ENCODE data around the gene CHCHD3. TPM values are rescaled to one million over a fixed set of nuclear protein-coding genes. Genes with fewer than 3 reads are reported as not detected.

The CHCHD3 gene
- total RNA-seq, 1 experiment from 2014 or later = 102 TPM

- no peak overlapping the region for H3K4me3 Mint-ChIP-seq (ENCODE audit: unreplicated experiment)
- peaks cover 9% of the 10 kb centered on the region for H3K4me1 Mint-ChIP-seq (ENCODE audit: low read depth, unreplicated experiment)
- no peaks in the 10 kb centered on the region for H3K9me3 Mint-ChIP-seq (ENCODE audit: unreplicated experiment)
- Histone ChIP-seq H3K27me3 (replicated peaks; ENCODE audit: control insufficient read depth, insufficient read depth, low read length) (no peaks in the 10 kb centered on the region), H3K4me1 (0 out of 2 replicates have a peak, but pooled peaks cover 5% of the 10 kb centered on the region), H3K4me3 (ENCODE audit: low read depth, low read length) (no peak overlapping the region), H3K36me3 (ENCODE audit: control insufficient read depth, insufficient read depth, low read length) (no peaks in the 10 kb centered on the region), H3K9me3 (no peaks in the 10 kb centered on the region)
- intact Hi-C loops (cut with micrococcal nuclease; ENCODE audit: unreplicated experiment) = no loop called here
- H3K36me3 Mint-ChIP-seq (ENCODE audit: insufficient read depth, unreplicated experiment) = no peaks in the 10 kb centered on the region
- TF ChIP-seq CTCF (IDR thresholded peaks at IDR 0.05; ENCODE audit: insufficient read depth in 1 of 2, low read depth in 1 of 2, low read length in 1 of 2, severe bottlenecking in 1 of 2, unreplicated experiment in 1 of 2) = no peak
- no peaks in the 10 kb centered on the region for H3K27me3 Mint-ChIP-seq (ENCODE audit: insufficient read depth, unreplicated experiment)
- ChIA-PET POLR2A (no interaction called here), CTCF (no interaction called here)
- H3K27ac Mint-ChIP-seq (ENCODE audit: unreplicated experiment) = no peak overlapping the region
- BruUV-seq (replicated peaks) = no TSS peak
- no peak for DNase-seq
Measured at GRCh38 chr7:132966754-132967469, 115.0 kb downstream of the CHCHD3 start.

GRCh38 chr7:132965951-132966350, 115.9 kb downstream of the CHCHD3 start:
- H3K4me3 Mint-ChIP-seq (ENCODE audit: unreplicated experiment) = no peak overlapping the region
- Histone ChIP-seq H3K9me3 (no peaks in the 10 kb centered on the region), H3K4me3 (ENCODE audit: low read depth, low read length) (no peak overlapping the region), H3K4me1 (0 out of 2 replicates have a peak, but pooled peaks cover 5% of the 10 kb centered on the region), H3K27me3 (replicated peaks; ENCODE audit: control insufficient read depth, insufficient read depth, low read length) (no peaks in the 10 kb centered on the region), H3K36me3 (ENCODE audit: control insufficient read depth, insufficient read depth, low read length) (no peaks in the 10 kb centered on the region)
- no peaks in the 10 kb centered on the region for H3K36me3 Mint-ChIP-seq (ENCODE audit: insufficient read depth, unreplicated experiment)
- no peak for TF ChIP-seq CTCF (IDR thresholded peaks at IDR 0.05; ENCODE audit: insufficient read depth in 1 of 2, low read depth in 1 of 2, low read length in 1 of 2, severe bottlenecking in 1 of 2, unreplicated experiment in 1 of 2)
- ChIA-PET CTCF (no interaction called here), POLR2A (no interaction called here)
- peaks cover 9% of the 10 kb centered on the region for H3K4me1 Mint-ChIP-seq (ENCODE audit: low read depth, unreplicated experiment)
- no TSS peak for BruUV-seq (replicated peaks)
- intact Hi-C loops (cut with micrococcal nuclease; ENCODE audit: unreplicated experiment) = no loop called here
- DNase-seq = no peak
- no peak overlapping the region for H3K27ac Mint-ChIP-seq (ENCODE audit: unreplicated experiment)
- no peaks in the 10 kb centered on the region for H3K27me3 Mint-ChIP-seq (ENCODE audit: insufficient read depth, unreplicated experiment)
- H3K9me3 Mint-ChIP-seq (ENCODE audit: unreplicated experiment) = no peaks in the 10 kb centered on the region

- no peak for TF ChIP-seq CTCF (IDR thresholded peaks at IDR 0.05; ENCODE audit: insufficient read depth in 1 of 2, low read depth in 1 of 2, low read length in 1 of 2, severe bottlenecking in 1 of 2, unreplicated experiment in 1 of 2)
- H3K27me3 Mint-ChIP-seq (ENCODE audit: insufficient read depth, unreplicated experiment) = no peaks in the 10 kb centered on the region
- H3K4me3 Mint-ChIP-seq (ENCODE audit: unreplicated experiment) = no peak overlapping the region
- H3K27ac Mint-ChIP-seq (ENCODE audit: unreplicated experiment) = no peak overlapping the region
- intact Hi-C loops (cut with micrococcal nuclease; ENCODE audit: unreplicated experiment) = no loop called here
- H3K27me3 ChIP-seq (replicated peaks; ENCODE audit: control insufficient read depth, insufficient read depth, low read length) = no peaks in the 10 kb centered on the region
- POLR2A ChIA-PET = no interaction called here
- H3K9me3 ChIP-seq = no peaks in the 10 kb centered on the region
- H3K4me1 Mint-ChIP-seq (ENCODE audit: low read depth, unreplicated experiment) = peaks cover 9% of the 10 kb centered on the region
- BruUV-seq (replicated peaks) = no TSS peak
- DNase-seq = no peak
- H3K36me3 Mint-ChIP-seq (ENCODE audit: insufficient read depth, unreplicated experiment) = peaks cover 5% of the 10 kb centered on the region
- CTCF ChIA-PET = no interaction called here
- no peak overlapping the region for H3K4me3 ChIP-seq (ENCODE audit: low read depth, low read length)
- no peaks in the 10 kb centered on the region for H3K36me3 ChIP-seq (ENCODE audit: control insufficient read depth, insufficient read depth, low read length)
- 0 out of 2 replicates have a peak, but pooled peaks cover 5% of the 10 kb centered on the region for H3K4me1 ChIP-seq
- no peaks in the 10 kb centered on the region for H3K9me3 Mint-ChIP-seq (ENCODE audit: unreplicated experiment)
Measured at GRCh38 chr7:132964876-132965275, 117.0 kb downstream of the CHCHD3 start.
